Measurements from ENCODE around the gene LHX5. TPM values are rescaled to one million over a fixed set of nuclear protein-coding genes. Genes with fewer than 3 reads are reported as not detected.

LHX5 gene
- not detected in 2 replicates for total RNA-seq

DNA sequence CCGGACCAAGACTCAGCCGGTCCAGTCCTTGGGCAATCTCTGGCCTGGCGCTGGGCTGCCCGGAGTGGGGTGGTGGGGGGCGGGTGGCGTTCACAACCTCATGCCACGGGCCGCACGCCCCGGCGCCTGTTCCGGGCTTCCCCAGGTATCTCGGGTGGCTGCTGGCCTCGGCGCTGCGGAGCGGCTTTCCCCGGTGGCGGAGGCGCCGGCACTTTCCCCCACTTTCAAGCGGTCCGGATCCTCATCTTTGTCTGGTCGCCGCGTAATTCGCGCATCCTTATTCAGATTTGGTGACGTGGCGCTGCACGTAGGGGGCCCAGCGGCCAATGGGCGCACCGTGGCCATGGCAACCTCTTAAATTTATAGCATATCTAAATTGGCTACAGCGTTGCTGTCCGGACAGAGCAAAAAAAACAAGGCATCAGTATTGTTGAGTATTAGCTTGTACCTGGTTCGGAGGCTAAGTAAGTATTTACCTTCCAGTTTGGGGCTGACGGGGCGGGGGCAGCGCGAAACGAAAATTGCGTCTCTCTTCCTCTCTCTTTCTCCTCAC lies at the start of gene LHX5:
LHX5 (minus strand) TSS at position 253 of the 553 bp plus-strand sequence. CDS start 373 bp downstream, outside the sequence.

DNA sequence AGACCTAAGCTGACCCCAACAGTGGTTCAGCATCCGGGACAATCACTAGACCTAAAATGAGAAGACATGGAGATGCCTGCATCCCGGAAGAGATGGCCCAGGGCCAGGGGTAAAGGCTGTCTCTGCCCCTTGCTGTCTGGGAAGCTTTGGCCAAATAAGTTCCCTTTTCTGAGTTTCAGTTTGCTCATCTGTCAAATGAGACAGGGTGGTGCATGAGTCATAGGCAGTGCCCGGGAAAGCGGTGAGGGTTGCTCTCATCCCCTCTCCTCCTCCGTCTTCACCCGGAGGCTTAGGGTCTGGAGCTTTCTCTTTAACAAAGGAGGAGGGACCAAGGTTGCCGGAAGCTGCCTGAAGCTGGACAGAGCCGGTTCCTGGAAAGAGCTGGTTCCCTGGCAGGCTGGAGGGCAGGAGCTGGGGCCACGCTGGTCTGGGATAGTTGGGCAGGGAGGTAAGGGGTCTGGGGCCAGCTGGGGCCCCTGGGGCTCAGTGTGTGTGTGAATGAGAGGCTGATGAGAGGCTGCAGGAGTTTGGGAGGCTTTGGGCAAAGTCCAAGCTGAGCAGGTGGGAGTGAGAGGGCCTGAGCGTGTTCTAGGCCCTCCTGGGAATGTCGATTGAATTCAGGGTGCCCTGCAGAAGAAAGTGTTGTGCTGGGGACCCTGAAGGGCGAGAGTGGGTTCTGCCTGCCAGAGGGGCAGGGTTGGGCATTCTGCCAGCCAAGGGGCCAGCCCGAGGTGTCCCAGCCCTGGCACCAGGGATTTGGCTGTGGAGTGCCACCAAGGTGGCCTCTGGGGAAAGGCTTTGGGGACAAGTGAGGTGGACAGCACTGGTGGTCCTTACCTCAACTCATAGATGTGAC lies 49.4 kb downstream of the LHX5 start, which contains the start of gene SDSL:
SDSL (plus strand) TSS at position 351 of the 856 bp plus-strand sequence. CDS start 5,603 bp downstream, outside the sequence.

Other genes with a start within 250 kb of the LHX5 start
- 11.2 and 18.6 TPM in 2 replicates for gene SLC8B1, start 136.8 kb downstream of the LHX5 start, total RNA-seq
- gene PLBD2, start 113.3 kb downstream of the LHX5 start, total RNA-seq, result 30.8 and 38.7 TPM in 2 replicates
- not detected in 2 replicates for gene SDS, start 68.0 kb downstream of the LHX5 start, total RNA-seq
- 2.1 and 3.5 TPM in 2 replicates for gene SDSL, start 49.5 kb downstream of the LHX5 start, total RNA-seq

Measured in placental pericyte (primary cell).